ENCODE data around the gene ROM1. TPM values are rescaled to one million over a fixed set of nuclear protein-coding genes. Genes with fewer than 3 reads are reported as not detected.

Gene ROM1
- total RNA-seq, 1 donor from 2014 or later, result 2.1 TPM

- peak overlapping the region; percentile 91 for H3K4me3 Mint-ChIP-seq (ENCODE audit: unreplicated experiment)
- no peak for TF ChIP-seq CTCF (IDR thresholded peaks at IDR 0.05; ENCODE audit: unreplicated experiment)
- peaks cover 37% of the 10 kb centered on the region for H3K36me3 Mint-ChIP-seq (ENCODE audit: low read depth, unreplicated experiment)
- DNase-seq (ENCODE audit: low spot score), result no peak
- no peaks in the 10 kb centered on the region for H3K9me3 Mint-ChIP-seq (ENCODE audit: unreplicated experiment)
- peaks cover 50% of the 10 kb centered on the region for H3K4me1 Mint-ChIP-seq (ENCODE audit: unreplicated experiment)
- peaks cover 15% of the 10 kb centered on the region for H3K27me3 Mint-ChIP-seq (ENCODE audit: unreplicated experiment)
- H3K27ac Mint-ChIP-seq (ENCODE audit: unreplicated experiment), result peak overlapping the region; percentile 100
Measured at GRCh38 chr11:62622476-62623089, 9.5 kb downstream of the ROM1 start.

- no peak for TF ChIP-seq CTCF (IDR thresholded peaks at IDR 0.05; ENCODE audit: unreplicated experiment)
- H3K27ac Mint-ChIP-seq (ENCODE audit: unreplicated experiment), result no peak overlapping the region
- H3K27me3 Mint-ChIP-seq (ENCODE audit: unreplicated experiment), result peaks cover 16% of the 10 kb centered on the region
Measured at GRCh38 chr11:62627713-62628112, 14.7 kb downstream of the ROM1 start.

GRCh38 chr11:62632492-62632891 lies 19.4 kb downstream of the ROM1 start:
- H3K4me3 Mint-ChIP-seq (ENCODE audit: unreplicated experiment), result peak overlapping the region; percentile 73
- H3K27ac Mint-ChIP-seq (ENCODE audit: unreplicated experiment), result peak overlapping the region; percentile 78
- H3K4me1 Mint-ChIP-seq (ENCODE audit: unreplicated experiment), result no peaks in the 10 kb centered on the region
- no peaks in the 10 kb centered on the region for H3K9me3 Mint-ChIP-seq (ENCODE audit: unreplicated experiment)
- peaks cover 10% of the 10 kb centered on the region for H3K27me3 Mint-ChIP-seq (ENCODE audit: unreplicated experiment)
- DNase-seq (ENCODE audit: low spot score), result no peak
- H3K36me3 Mint-ChIP-seq (ENCODE audit: low read depth, unreplicated experiment), result peaks cover 69% of the 10 kb centered on the region
- TF ChIP-seq CTCF (IDR thresholded peaks at IDR 0.05; ENCODE audit: unreplicated experiment), result no peak

More at GRCh38 chr11:62627713-62628112, 14.7 kb downstream of the ROM1 start:
- Mint-ChIP-seq H3K4me3 (ENCODE audit: unreplicated experiment) (peak overlapping the region; percentile 47), H3K9me3 (ENCODE audit: unreplicated experiment) (no peaks in the 10 kb centered on the region), H3K36me3 (ENCODE audit: low read depth, unreplicated experiment) (peaks cover 66% of the 10 kb centered on the region), H3K4me1 (ENCODE audit: unreplicated experiment) (peaks cover 32% of the 10 kb centered on the region)
- no peak for DNase-seq (ENCODE audit: low spot score)

- Mint-ChIP-seq H3K27ac (ENCODE audit: unreplicated experiment) (peak overlapping the region; percentile 57), H3K4me3 (ENCODE audit: unreplicated experiment) (peak overlapping the region; percentile 47)
- TF ChIP-seq CTCF (IDR thresholded peaks at IDR 0.05; ENCODE audit: unreplicated experiment), result no peak
Measured at GRCh38 chr11:62644220-62644619, 31.2 kb downstream of the ROM1 start.

GRCh38 chr11:62645671-62645945 lies 32.6 kb downstream of the ROM1 start:
- H3K4me3 Mint-ChIP-seq (ENCODE audit: unreplicated experiment), result peak overlapping the region; percentile 99
- DNase-seq (ENCODE audit: low spot score), result no peak

More at GRCh38 chr11:62644220-62644619, 31.2 kb downstream of the ROM1 start:
- Mint-ChIP-seq H3K36me3 (ENCODE audit: low read depth, unreplicated experiment) (peaks cover 35% of the 10 kb centered on the region), H3K27me3 (ENCODE audit: unreplicated experiment) (peaks cover 17% of the 10 kb centered on the region), H3K9me3 (ENCODE audit: unreplicated experiment) (no peaks in the 10 kb centered on the region), H3K4me1 (ENCODE audit: unreplicated experiment) (peaks cover 24% of the 10 kb centered on the region)
- no peak for DNase-seq (ENCODE audit: low spot score)

More at GRCh38 chr11:62645671-62645945, 32.6 kb downstream of the ROM1 start:
- TF ChIP-seq CTCF (IDR thresholded peaks at IDR 0.05; ENCODE audit: unreplicated experiment), result no peak
- Mint-ChIP-seq H3K27me3 (ENCODE audit: unreplicated experiment) (peaks cover 15% of the 10 kb centered on the region), H3K9me3 (ENCODE audit: unreplicated experiment) (no peaks in the 10 kb centered on the region), H3K36me3 (ENCODE audit: low read depth, unreplicated experiment) (peaks cover 34% of the 10 kb centered on the region), H3K4me1 (ENCODE audit: unreplicated experiment) (peaks cover 18% of the 10 kb centered on the region), H3K27ac (ENCODE audit: unreplicated experiment) (peak overlapping the region; percentile 97)
